MM.1S (cell line): ENCODE results near the gene GFRA1.

Source experiments
- CTCF ChIP-seq: fragments of 300-600 bp; sonication (generic); IDR thresholded peaks from 2 replicates; pipeline ENCODE4 v1.5.1; 2016; ENCODE audit warnings: antibody characterized with exemption, low read length, mixed read lengths
- EZH2 ChIP-seq: fragments of 300-600 bp; sonication (generic); optimal IDR thresholded peaks from 2 replicates; pipeline ENCODE3; 2017; ENCODE audit warnings: low read depth, mild to moderate bottlenecking, antibody characterized with exemption, low read length, mixed read lengths
- EZH2phosphoT487 ChIP-seq: fragments of 300-600 bp; sonication (generic); IDR thresholded peaks from 2 replicates; pipeline ENCODE4 v1.6.1; 2018; ENCODE audit warnings: antibody characterized with exemption, low read length

GRCh38 chr10:116292493-116292892 lies 19.5 kb upstream of the GFRA1 start:
- TF ChIP-seq CTCF (no peak), EZH2 (no peak), EZH2phosphoT487 (no peak)
